Endothelial cell (in vitro differentiated cells): Measurements from ENCODE around the gene FAR1. TPM values are rescaled to one million over a fixed set of nuclear protein-coding genes. Genes with fewer than 3 reads are reported as not detected.
A peak's percentile ranks its signal among the peaks of the same experiment; 100 is the strongest.

Experiments used
- DNase-seq: peaks from one replicate; pipeline ENCODE4 v3.0.0; 2021; ENCODE audit warnings: low spot score
- H3K27ac Mint-ChIP-seq: one replicate; pipeline ENCODE4 v1.8.0; 2021; ENCODE audit warnings: mixed read lengths, inconsistent platforms; ENCODE audit not compliant: unreplicated experiment
- H3K27me3 Mint-ChIP-seq: one replicate; pipeline ENCODE4 v1.8.0; 2021; ENCODE audit warnings: mild to moderate bottlenecking, moderate library complexity, mixed read lengths, inconsistent platforms; ENCODE audit not compliant: unreplicated experiment
- H3K36me3 Mint-ChIP-seq: one replicate; pipeline ENCODE4 v1.8.0; 2021; ENCODE audit warnings: mild to moderate bottlenecking, low read depth, mixed read lengths, inconsistent platforms; ENCODE audit not compliant: unreplicated experiment
- H3K4me1 Mint-ChIP-seq: one replicate; pipeline ENCODE4 v1.8.0; 2021; ENCODE audit warnings: mild to moderate bottlenecking, mixed read lengths, inconsistent platforms; ENCODE audit not compliant: unreplicated experiment
- H3K4me3 Mint-ChIP-seq: one replicate; pipeline ENCODE4 v1.8.0; 2021; ENCODE audit warnings: mild to moderate bottlenecking, mixed read lengths, inconsistent platforms; ENCODE audit not compliant: unreplicated experiment
- H3K9me3 Mint-ChIP-seq: one replicate; pipeline ENCODE4 v1.8.0; 2021; ENCODE audit warnings: mixed read lengths, inconsistent platforms; ENCODE audit not compliant: unreplicated experiment
- CTCF ChIP-seq: fragments of 200-600 bp; sonication (generic); IDR thresholded peaks from one replicate; pipeline ENCODE4 v1.5.0; 2021; ENCODE audit warnings: antibody characterized with exemption; ENCODE audit not compliant: unreplicated experiment
- total RNA-seq: library from RNA; stranded (reverse); fragmentation: NEBNext Ultra II Directional; extraction: Animal tissue kit (Norgen Biotek cat#: 25700); gene quantifications from one replicate; pipeline ENCODE4 v1.2.1, GENCODE V29; 2021; ENCODE audit not compliant: unreplicated experiment

FAR1 gene
- total RNA-seq, 1 donor from 2014 or later: 77.8 TPM

GRCh38 chr11:13717331-13717730 lies 48.9 kb downstream of the FAR1 start:
- Mint-ChIP-seq H3K9me3 (no peaks in the 10 kb centered on the region), H3K36me3 (peaks cover 20% of the 10 kb centered on the region), H3K27ac (no peak overlapping the region)

GRCh38 chr11:13718394-13718793 lies 49.9 kb downstream of the FAR1 start:
- H3K4me1 Mint-ChIP-seq: no peaks in the 10 kb centered on the region
- no peak for DNase-seq
- no peak overlapping the region for H3K4me3 Mint-ChIP-seq
- peaks cover 27% of the 10 kb centered on the region for H3K36me3 Mint-ChIP-seq
- no peak overlapping the region for H3K27ac Mint-ChIP-seq
- no peaks in the 10 kb centered on the region for H3K9me3 Mint-ChIP-seq
- no peak for TF ChIP-seq CTCF
- no peaks in the 10 kb centered on the region for H3K27me3 Mint-ChIP-seq

More at GRCh38 chr11:13717331-13717730, 48.9 kb downstream of the FAR1 start:
- Mint-ChIP-seq H3K4me1 (peaks cover under 1% of the 10 kb centered on the region), H3K4me3 (no peak overlapping the region), H3K27me3 (no peaks in the 10 kb centered on the region)
- DNase-seq: no peak
- no peak for TF ChIP-seq CTCF

GRCh38 chr11:13720940-13721339 lies 52.5 kb downstream of the FAR1 start:
- Mint-ChIP-seq H3K27ac (no peak overlapping the region), H3K4me1 (peaks cover 2% of the 10 kb centered on the region), H3K27me3 (no peaks in the 10 kb centered on the region), H3K4me3 (no peak overlapping the region), H3K9me3 (no peaks in the 10 kb centered on the region), H3K36me3 (peaks cover 21% of the 10 kb centered on the region)
- TF ChIP-seq CTCF: no peak
- no peak for DNase-seq

GRCh38 chr11:13721760-13722159 lies 53.3 kb downstream of the FAR1 start:
- H3K36me3 Mint-ChIP-seq: peaks cover 20% of the 10 kb centered on the region
- no peak overlapping the region for H3K27ac Mint-ChIP-seq
- H3K4me3 Mint-ChIP-seq: no peak overlapping the region

DNA sequence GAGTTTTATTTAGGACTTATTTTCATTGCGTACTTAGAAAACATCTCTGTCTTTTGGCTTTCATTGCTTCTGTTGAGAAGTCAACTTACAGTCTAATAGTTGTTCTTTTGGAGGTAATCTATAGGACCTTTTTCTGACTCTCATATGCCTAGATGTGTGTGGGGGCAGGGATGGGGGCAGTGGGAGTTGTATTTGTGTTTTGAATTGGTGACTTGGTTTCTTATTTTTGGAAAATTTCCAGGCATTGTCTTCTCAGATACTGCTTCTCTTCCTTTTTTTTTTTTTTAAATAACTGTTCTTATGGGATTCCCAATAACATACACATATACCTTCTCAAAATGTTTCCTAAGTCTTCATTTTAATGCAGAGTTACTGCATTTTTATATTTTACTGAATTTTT lies 58.0 kb downstream of the FAR1 start:
- Mint-ChIP-seq H3K4me3 (no peak overlapping the region), H3K36me3 (peaks cover 21% of the 10 kb centered on the region), H3K9me3 (no peaks in the 10 kb centered on the region), H3K27me3 (no peaks in the 10 kb centered on the region), H3K4me1 (peaks cover 9% of the 10 kb centered on the region), H3K27ac (peak overlapping the region; percentile 31)
- no peak for DNase-seq
- TF ChIP-seq CTCF: no peak

More at GRCh38 chr11:13721760-13722159, 53.3 kb downstream of the FAR1 start:
- DNase-seq: no peak
- Mint-ChIP-seq H3K27me3 (no peaks in the 10 kb centered on the region), H3K9me3 (no peaks in the 10 kb centered on the region), H3K4me1 (peaks cover 9% of the 10 kb centered on the region)
- no peak for TF ChIP-seq CTCF
